Measurements from ENCODE around the gene ISY1. TPM values are rescaled to one million over a fixed set of nuclear protein-coding genes. Genes with fewer than 3 reads are reported as not detected.
"Not testable (repeated sequence)": the region's sequence is repeated elsewhere in the genome, so short reads cannot be mapped to it uniquely, and the experiment has no call there.

Gene ISY1
- polyA plus RNA-seq, 1 donor (not counting 4 experiments of a cell fraction or from before 2014, with no cell fraction given), result 25.5 TPM

- H3K9me1 ChIP-seq (ENCODE audit: control insufficient read depth, extremely low read depth, insufficient read depth, low read length), result no peaks in the 10 kb centered on the region
- H3K27me3 ChIP-seq (ENCODE audit: control insufficient read depth, extremely low read depth, insufficient read depth, low read length), result no peaks in the 10 kb centered on the region
- TF ChIP-seq EZH2 (IDR thresholded peaks at IDR 0.05; ENCODE audit: low read length) (no peak), CTCF (optimal IDR thresholded peaks at IDR 0.05 in 1 of 3, IDR thresholded peaks at IDR 0.05 in 1 of 3, conservative IDR thresholded peaks at IDR 0.05 in 1 of 3; ENCODE audit: extremely low read depth in 1 of 3, insufficient read depth in 2 of 3, low read length in 3 of 3) (no peak)
- DNase-seq (ENCODE audit: low read depth, low spot score) (no peak), FAIRE-seq (no peak)
- peak overlapping the region; percentile 97 for H3K4me2 ChIP-seq (ENCODE audit: control insufficient read depth, extremely low read depth, insufficient read depth, low read depth, low read length)
- peak overlapping the region; percentile 98 for H3K9ac ChIP-seq (ENCODE audit: control insufficient read depth, extremely low read depth, insufficient read depth, low read length)
- H3K4me1 ChIP-seq (ENCODE audit: control insufficient read depth, extremely low read depth, insufficient read depth, low read length), result peaks cover 19% of the 10 kb centered on the region
- H3K79me2 ChIP-seq (ENCODE audit: control insufficient read depth, insufficient read depth, low read length), result peaks cover 21% of the 10 kb centered on the region
- H3K4me3 ChIP-seq (ENCODE audit: control insufficient read depth in 2 of 3, extremely low read depth in 1 of 3, insufficient read depth in 2 of 3, low read depth in 1 of 3, low read length in 3 of 3), result peak overlapping the region; percentile 77 to 95 (median 79)
- peak overlapping the region; percentile 99 for H3K27ac ChIP-seq (ENCODE audit: control insufficient read depth, insufficient read depth, low read length)
- peak overlapping the region; percentile 5 for H2AFZ ChIP-seq (ENCODE audit: control insufficient read depth, low read length)
- no peaks in the 10 kb centered on the region for H3K9me3 ChIP-seq (ENCODE audit: control insufficient read depth, low read depth, low read length)
- dilution Hi-C loops (cut with MboI; ENCODE audit: extremely low pct_ligation_motif_present, low sequenced_read_pairs), result no loop called here
- H3K36me3 ChIP-seq (ENCODE audit: control insufficient read depth in 2 of 2, extremely low read depth in 1 of 2, insufficient read depth in 2 of 2, low read length in 2 of 2), result peaks cover 4 to 20% of the 10 kb centered on the region in 2 experiments
- H4K20me1 ChIP-seq (ENCODE audit: control insufficient read depth, extremely low read depth, insufficient read depth, low read length), result no peaks in the 10 kb centered on the region
Measured at GRCh38 chr3:129161860-129162271, 1.0 kb upstream of the ISY1 start.

GRCh38 chr3:129144786-129145185 is 16.1 kb downstream of the ISY1 start:
- dilution Hi-C loops (cut with MboI; ENCODE audit: extremely low pct_ligation_motif_present, low sequenced_read_pairs), result no loop called here
- H3K4me3 ChIP-seq (ENCODE audit: control insufficient read depth in 2 of 3, extremely low read depth in 1 of 3, insufficient read depth in 2 of 3, low read depth in 1 of 3, low read length in 3 of 3), result no peak overlapping the region
- TF ChIP-seq CTCF (optimal IDR thresholded peaks at IDR 0.05 in 1 of 3, IDR thresholded peaks at IDR 0.05 in 1 of 3, conservative IDR thresholded peaks at IDR 0.05 in 1 of 3; ENCODE audit: extremely low read depth in 1 of 3, insufficient read depth in 2 of 3, low read length in 3 of 3) (no peak), EZH2 (IDR thresholded peaks at IDR 0.05; ENCODE audit: low read length) (no peak)
- no peaks in the 10 kb centered on the region for H4K20me1 ChIP-seq (ENCODE audit: control insufficient read depth, extremely low read depth, insufficient read depth, low read length)
- DNase-seq (ENCODE audit: low read depth, low spot score), result no peak
- H3K36me3 ChIP-seq (ENCODE audit: control insufficient read depth in 2 of 2, extremely low read depth in 1 of 2, insufficient read depth in 2 of 2, low read length in 2 of 2), result peaks cover 7 to 10% of the 10 kb centered on the region in 2 experiments
- H3K9ac ChIP-seq (ENCODE audit: control insufficient read depth, extremely low read depth, insufficient read depth, low read length), result no peak overlapping the region
- no peaks in the 10 kb centered on the region for H3K4me1 ChIP-seq (ENCODE audit: control insufficient read depth, extremely low read depth, insufficient read depth, low read length)
- H3K27ac ChIP-seq (ENCODE audit: control insufficient read depth, insufficient read depth, low read length), result no peak overlapping the region
- H3K4me2 ChIP-seq (ENCODE audit: control insufficient read depth, extremely low read depth, insufficient read depth, low read depth, low read length), result no peak overlapping the region
- no peak overlapping the region for H2AFZ ChIP-seq (ENCODE audit: control insufficient read depth, low read length)
- H3K9me1 ChIP-seq (ENCODE audit: control insufficient read depth, extremely low read depth, insufficient read depth, low read length), result no peaks in the 10 kb centered on the region
- no peaks in the 10 kb centered on the region for H3K9me3 ChIP-seq (ENCODE audit: control insufficient read depth, low read depth, low read length)
- H3K27me3 ChIP-seq (ENCODE audit: control insufficient read depth, extremely low read depth, insufficient read depth, low read length), result no peaks in the 10 kb centered on the region
- FAIRE-seq, result no peak
- no peaks in the 10 kb centered on the region for H3K79me2 ChIP-seq (ENCODE audit: control insufficient read depth, insufficient read depth, low read length)

- peaks cover 7 to 10% of the 10 kb centered on the region in 2 experiments for H3K36me3 ChIP-seq (ENCODE audit: control insufficient read depth in 2 of 2, extremely low read depth in 1 of 2, insufficient read depth in 2 of 2, low read length in 2 of 2)
- FAIRE-seq; H3K79me2 ChIP-seq (ENCODE audit: control insufficient read depth, insufficient read depth, low read length); H3K4me2 ChIP-seq (ENCODE audit: control insufficient read depth, extremely low read depth, insufficient read depth, low read depth, low read length); H3K27me3 ChIP-seq (ENCODE audit: control insufficient read depth, extremely low read depth, insufficient read depth, low read length); DNase-seq (ENCODE audit: low read depth, low spot score); H3K4me3 ChIP-seq (ENCODE audit: control insufficient read depth in 2 of 3, extremely low read depth in 1 of 3, insufficient read depth in 2 of 3, low read depth in 1 of 3, low read length in 3 of 3); H3K27ac ChIP-seq (ENCODE audit: control insufficient read depth, insufficient read depth, low read length); H2AFZ ChIP-seq (ENCODE audit: control insufficient read depth, low read length); H4K20me1 ChIP-seq (ENCODE audit: control insufficient read depth, extremely low read depth, insufficient read depth, low read length); H3K9me1 ChIP-seq (ENCODE audit: control insufficient read depth, extremely low read depth, insufficient read depth, low read length); H3K4me1 ChIP-seq (ENCODE audit: control insufficient read depth, extremely low read depth, insufficient read depth, low read length); H3K9me3 ChIP-seq (ENCODE audit: control insufficient read depth, low read depth, low read length); dilution Hi-C loops (cut with MboI; ENCODE audit: extremely low pct_ligation_motif_present, low sequenced_read_pairs); H3K9ac ChIP-seq (ENCODE audit: control insufficient read depth, extremely low read depth, insufficient read depth, low read length): not testable (repeated sequence)
Measured at GRCh38 chr3:129141011-129141410, 19.9 kb downstream of the ISY1 start.

All from keratinocyte (primary cell).